HL-60/S4 treated with phorbol 12-myristate 13-acetate at 8.2 ng/mL for 4 days and 3 days (cell line): ENCODE data around the gene SND1.

Source experiments
- in situ Hi-C: fragments of 300-500 bp; cut with MboI; formaldehyde crosslinking; loops from 2 replicates; pipeline ENCODE4 v1.15.0; 2022; ENCODE audit warnings: low sequenced_read_pairs

SND1 gene

GRCh38 chr7:127979113-127979727, 327.2 kb downstream of the SND1 start:
- in situ Hi-C loops: no loop called here

- in situ Hi-C loops: no loop called here
Measured at GRCh38 chr7:127979728-127980126, 327.7 kb downstream of the SND1 start.

GRCh38 chr7:127980901-127981300, 328.9 kb downstream of the SND1 start:
- in situ Hi-C loops: no loop called here

- in situ Hi-C loops: no loop called here
Measured at GRCh38 chr7:127981965-127982364, 330.0 kb downstream of the SND1 start.

GRCh38 chr7:127983804-127984332, 331.9 kb downstream of the SND1 start:
- in situ Hi-C loops: no loop called here

GRCh38 chr7:127986581-127987521, 334.9 kb downstream of the SND1 start:
- in situ Hi-C loops: no loop called here

- in situ Hi-C loops: no loop called here
Measured at GRCh38 chr7:127988751-127989150, 336.8 kb downstream of the SND1 start.

- in situ Hi-C loops: no loop called here
Measured at GRCh38 chr7:127993317-127993716, 341.3 kb downstream of the SND1 start.

GRCh38 chr7:127993987-127994386, 342.0 kb downstream of the SND1 start:
- in situ Hi-C loops: no loop called here

- in situ Hi-C loops: no loop called here
Measured at GRCh38 chr7:127995156-127995880, 343.3 kb downstream of the SND1 start.

GRCh38 chr7:127995881-127996215, 343.9 kb downstream of the SND1 start:
- in situ Hi-C loops: no loop called here

GRCh38 chr7:127996253-127997071, 344.5 kb downstream of the SND1 start:
- in situ Hi-C loops: no loop called here

- in situ Hi-C loops: no loop called here
Measured at GRCh38 chr7:127997226-127997922, 345.4 kb downstream of the SND1 start.

- in situ Hi-C loops: no loop called here
Measured at GRCh38 chr7:127998671-127999070, 346.7 kb downstream of the SND1 start.

GRCh38 chr7:128000048-128000447, 348.1 kb downstream of the SND1 start:
- in situ Hi-C loops: no loop called here

GRCh38 chr7:128000854-128001265, 348.9 kb downstream of the SND1 start:
- in situ Hi-C loops: no loop called here

- in situ Hi-C loops: no loop called here
Measured at GRCh38 chr7:128003167-128003566, 351.2 kb downstream of the SND1 start.

GRCh38 chr7:128003787-128004186, 351.8 kb downstream of the SND1 start:
- in situ Hi-C loops: no loop called here

- in situ Hi-C loops: no loop called here
Measured at GRCh38 chr7:128004623-128005022, 352.6 kb downstream of the SND1 start.

- in situ Hi-C loops: no loop called here
Measured at GRCh38 chr7:128005117-128005516, 353.1 kb downstream of the SND1 start.
